ENCODE results near the gene RAX2.
A peak's percentile ranks its signal among the peaks of the same experiment; 100 is the strongest.
"Not testable (repeated sequence)": the region's sequence is repeated elsewhere in the genome, so short reads cannot be mapped to it uniquely, and the experiment has no call there.

RAX2 gene

GRCh38 chr19:3771906-3772455 lies at the start of gene RAX2:
RAX2 (minus strand) TSS chr19:3772228; CDS start chr19:3771742, 486 bp downstream.
- Mint-ChIP-seq H3K4me1 (peaks cover under 1% of the 10 kb centered on the region), H3K27ac (peak within 1 kb of the TSS; percentile 44 to 64), H3K27me3 (no peaks in the 10 kb centered on the region), H3K9me3 (no peaks in the 10 kb centered on the region), H3K4me3 (no peak within 1 kb of the TSS)
- DNase-seq (no peak), ATAC-seq (no peak)

GRCh38 chr19:3821156-3821555 lies 49.1 kb upstream of the RAX2 start:
- peaks cover 8% of the 10 kb centered on the region for H3K27me3 Mint-ChIP-seq
- ATAC-seq (no peak), DNase-seq (no peak)
- peaks cover 36% of the 10 kb centered on the region for H3K4me1 Mint-ChIP-seq
- H3K9me3 Mint-ChIP-seq: no peaks in the 10 kb centered on the region
- H3K27ac Mint-ChIP-seq: no peak overlapping the region
- H3K4me3 Mint-ChIP-seq: no peak overlapping the region

GRCh38 chr19:3819989-3820388 lies 48.0 kb upstream of the RAX2 start:
- Mint-ChIP-seq H3K27me3 (no peaks in the 10 kb centered on the region), H3K4me1 (peaks cover 36% of the 10 kb centered on the region), H3K27ac (no peak overlapping the region), H3K9me3 (no peaks in the 10 kb centered on the region), H3K4me3 (no peak overlapping the region)
- ATAC-seq: peak; percentile 16
- DNase-seq: no peak

GRCh38 chr19:3818918-3819317 lies 46.9 kb upstream of the RAX2 start:
- no peak for ATAC-seq
- Mint-ChIP-seq H3K4me1 (peaks cover 47% of the 10 kb centered on the region), H3K9me3 (no peaks in the 10 kb centered on the region), H3K27ac (no peak overlapping the region), H3K4me3 (no peak overlapping the region), H3K27me3 (no peaks in the 10 kb centered on the region)
- DNase-seq: no peak

- Mint-ChIP-seq H3K9me3 (no peaks in the 10 kb centered on the region), H3K4me1 (peaks cover 51% of the 10 kb centered on the region), H3K4me3 (no peak overlapping the region), H3K27me3 (no peaks in the 10 kb centered on the region), H3K27ac (no peak overlapping the region)
- DNase-seq: no peak
- ATAC-seq: peak; percentile 27
These were observed 46.4 kb upstream of the RAX2 start for GRCh38 chr19:3818466-3818865.

GRCh38 chr19:3817761-3818160 lies 45.7 kb upstream of the RAX2 start:
- no peak for ATAC-seq
- Mint-ChIP-seq H3K27me3 (no peaks in the 10 kb centered on the region), H3K4me3 (peak overlapping the region in 1 of 2 donors; percentile 35), H3K4me1 (peaks cover 58% of the 10 kb centered on the region), H3K27ac (no peak overlapping the region), H3K9me3 (no peaks in the 10 kb centered on the region)
- no peak for DNase-seq

- Mint-ChIP-seq H3K27ac (no peak overlapping the region), H3K4me3 (no peak overlapping the region), H3K4me1 (peaks cover 61% of the 10 kb centered on the region), H3K27me3 (no peaks in the 10 kb centered on the region), H3K9me3 (no peaks in the 10 kb centered on the region)
- no peak for ATAC-seq
- no peak for DNase-seq
These were observed 44.7 kb upstream of the RAX2 start for GRCh38 chr19:3816566-3817218.

GRCh38 chr19:3816148-3816547 lies 44.1 kb upstream of the RAX2 start:
- peaks cover 60% of the 10 kb centered on the region for H3K4me1 Mint-ChIP-seq
- H3K9me3 Mint-ChIP-seq, H3K27me3 Mint-ChIP-seq, ATAC-seq, H3K27ac Mint-ChIP-seq, DNase-seq, H3K4me3 Mint-ChIP-seq: not testable (repeated sequence)

GRCh38 chr19:3814648-3815047 lies 42.6 kb upstream of the RAX2 start:
- ATAC-seq (no peak), DNase-seq (no peak)
- Mint-ChIP-seq H3K27me3 (no peaks in the 10 kb centered on the region), H3K9me3 (no peaks in the 10 kb centered on the region), H3K4me3 (no peak overlapping the region), H3K4me1 (peaks cover 68% of the 10 kb centered on the region), H3K27ac (peak overlapping the region; percentile 22 to 47)

- H3K27ac Mint-ChIP-seq: peak overlapping the region; percentile 42 to 47
- H3K9me3 Mint-ChIP-seq: no peaks in the 10 kb centered on the region
- H3K4me1 Mint-ChIP-seq: peaks cover 68% of the 10 kb centered on the region
- no peak for ATAC-seq
- no peak for DNase-seq
- H3K27me3 Mint-ChIP-seq: no peaks in the 10 kb centered on the region
- H3K4me3 Mint-ChIP-seq: peak overlapping the region in 1 of 2 donors; percentile 49
These were observed 41.7 kb upstream of the RAX2 start for GRCh38 chr19:3813473-3814392.

GRCh38 chr19:3810708-3811355 lies 38.8 kb upstream of the RAX2 start:
- Mint-ChIP-seq H3K9me3 (peaks cover 0 to 9% of the 10 kb centered on the region in 2 donors), H3K4me1 (peaks cover 71% of the 10 kb centered on the region), H3K4me3 (no peak overlapping the region), H3K27me3 (no peaks in the 10 kb centered on the region), H3K27ac (peak overlapping the region in 1 of 2 donors; percentile 48)
- DNase-seq (no peak), ATAC-seq (no peak)

- H3K9me3 Mint-ChIP-seq: peaks cover 0 to 9% of the 10 kb centered on the region in 2 donors
- H3K4me1 Mint-ChIP-seq: peaks cover 75% of the 10 kb centered on the region
- no peak overlapping the region for H3K27ac Mint-ChIP-seq
- ATAC-seq (no peak), DNase-seq (peak in 1 of 2 donors; percentile 25)
- no peak overlapping the region for H3K4me3 Mint-ChIP-seq
- H3K27me3 Mint-ChIP-seq: no peaks in the 10 kb centered on the region
These were observed 38.1 kb upstream of the RAX2 start for GRCh38 chr19:3809881-3810707.

GRCh38 chr19:3808420-3809143 lies 36.6 kb upstream of the RAX2 start:
- ATAC-seq (no peak), DNase-seq (no peak)
- Mint-ChIP-seq H3K27ac (no peak overlapping the region), H3K9me3 (peaks cover 0 to 9% of the 10 kb centered on the region in 2 donors), H3K4me3 (no peak overlapping the region), H3K27me3 (no peaks in the 10 kb centered on the region), H3K4me1 (peaks cover 64% of the 10 kb centered on the region)

- no peak for ATAC-seq
- H3K4me1 Mint-ChIP-seq: peaks cover 56% of the 10 kb centered on the region
- H3K4me3 Mint-ChIP-seq: no peak overlapping the region
- no peak overlapping the region for H3K27ac Mint-ChIP-seq
- H3K9me3 Mint-ChIP-seq: peaks cover 0 to 9% of the 10 kb centered on the region in 2 donors
- no peaks in the 10 kb centered on the region for H3K27me3 Mint-ChIP-seq
- DNase-seq: no peak
These were observed 35.7 kb upstream of the RAX2 start for GRCh38 chr19:3807574-3808354.
